Fibroblast of skin of scalp (primary cell): Measurements from ENCODE around the gene MACROH2A1.

Source experiments
- DNase-seq: peaks from one replicate; pipeline ENCODE4 v3.0.0-alpha.2; 2013

Gene MACROH2A1

GRCh38 chr5:135396459-135397055 lies 2.5 kb downstream of the MACROH2A1 start:
- DNase-seq: no peak

- no peak for DNase-seq
Observed at GRCh38 chr5:135395866-135396265, 3.2 kb downstream of the MACROH2A1 start.

GRCh38 chr5:135395451-135395850 lies 3.6 kb downstream of the MACROH2A1 start:
- DNase-seq: no peak

- DNase-seq: no peak
Observed at GRCh38 chr5:135394095-135394494, 4.9 kb downstream of the MACROH2A1 start.

GRCh38 chr5:135393691-135394090 lies 5.3 kb downstream of the MACROH2A1 start:
- no peak for DNase-seq

- DNase-seq: no peak
Observed at GRCh38 chr5:135393229-135393628, 5.8 kb downstream of the MACROH2A1 start.

GRCh38 chr5:135392256-135392655 lies 6.8 kb downstream of the MACROH2A1 start:
- peak; percentile 88 for DNase-seq

- DNase-seq: peak; percentile 38
Observed at GRCh38 chr5:135391869-135392255, 7.2 kb downstream of the MACROH2A1 start.

- DNase-seq: peak; percentile 84
Observed at GRCh38 chr5:135391116-135391868, 7.7 kb downstream of the MACROH2A1 start.

GRCh38 chr5:135388860-135389435 lies 10.1 kb downstream of the MACROH2A1 start:
- DNase-seq: no peak

GRCh38 chr5:135387629-135387960 lies 11.4 kb downstream of the MACROH2A1 start:
- no peak for DNase-seq

GRCh38 chr5:135386886-135387628 lies 12.0 kb downstream of the MACROH2A1 start:
- DNase-seq: peak; percentile 94

- DNase-seq: no peak
Observed at GRCh38 chr5:135386096-135386495, 12.9 kb downstream of the MACROH2A1 start.

- DNase-seq: no peak
Observed at GRCh38 chr5:135385576-135385975, 13.5 kb downstream of the MACROH2A1 start.

- no peak for DNase-seq
Observed at GRCh38 chr5:135384898-135385297, 14.1 kb downstream of the MACROH2A1 start.

- DNase-seq: no peak
Observed at GRCh38 chr5:135383803-135384495, 15.1 kb downstream of the MACROH2A1 start.

GRCh38 chr5:135382981-135383380 lies 16.1 kb downstream of the MACROH2A1 start:
- peak; percentile 45 for DNase-seq

- no peak for DNase-seq
Observed at GRCh38 chr5:135382106-135382790, 16.8 kb downstream of the MACROH2A1 start.

- DNase-seq: peak; percentile 66
Observed at GRCh38 chr5:135379046-135379654, 19.9 kb downstream of the MACROH2A1 start.

GRCh38 chr5:135377751-135378680 lies 21.0 kb downstream of the MACROH2A1 start:
- DNase-seq: peak; percentile 35
